AG09309 (cell line): ENCODE measurements around the gene CHRNA9.

Experiments
- DNase-seq: peaks from one replicate; pipeline ENCODE4 v3.0.0-alpha.2; 2010; ENCODE audit warnings: low read depth
- H3K4me3 ChIP-seq: 2 replicates; pipeline ENCODE4 v1.5.1; 2011; ENCODE audit warnings: mild to moderate bottlenecking, low read depth, low read length, moderate library complexity; ENCODE audit not compliant: control insufficient read depth
- TF ChIP-seq, protein P1 (sequence below): IDR thresholded peaks from 2 replicates; pipeline ENCODE4 v1.5.1; 2011; ENCODE audit warnings: mild to moderate bottlenecking, low read depth, low read length, inconsistent platforms; ENCODE audit not compliant: insufficient read depth, control insufficient read depth; ENCODE audit errors: missing control alignments

The CHRNA9 gene

GRCh38 chr4:40328383-40328782 lies 6.8 kb upstream of the CHRNA9 start:
- TF ChIP-seq, protein P1, sequence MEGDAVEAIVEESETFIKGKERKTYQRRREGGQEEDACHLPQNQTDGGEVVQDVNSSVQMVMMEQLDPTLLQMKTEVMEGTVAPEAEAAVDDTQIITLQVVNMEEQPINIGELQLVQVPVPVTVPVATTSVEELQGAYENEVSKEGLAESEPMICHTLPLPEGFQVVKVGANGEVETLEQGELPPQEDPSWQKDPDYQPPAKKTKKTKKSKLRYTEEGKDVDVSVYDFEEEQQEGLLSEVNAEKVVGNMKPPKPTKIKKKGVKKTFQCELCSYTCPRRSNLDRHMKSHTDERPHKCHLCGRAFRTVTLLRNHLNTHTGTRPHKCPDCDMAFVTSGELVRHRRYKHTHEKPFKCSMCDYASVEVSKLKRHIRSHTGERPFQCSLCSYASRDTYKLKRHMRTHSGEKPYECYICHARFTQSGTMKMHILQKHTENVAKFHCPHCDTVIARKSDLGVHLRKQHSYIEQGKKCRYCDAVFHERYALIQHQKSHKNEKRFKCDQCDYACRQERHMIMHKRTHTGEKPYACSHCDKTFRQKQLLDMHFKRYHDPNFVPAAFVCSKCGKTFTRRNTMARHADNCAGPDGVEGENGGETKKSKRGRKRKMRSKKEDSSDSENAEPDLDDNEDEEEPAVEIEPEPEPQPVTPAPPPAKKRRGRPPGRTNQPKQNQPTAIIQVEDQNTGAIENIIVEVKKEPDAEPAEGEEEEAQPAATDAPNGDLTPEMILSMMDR: no peak
- no peak for DNase-seq
- no peak overlapping the region for H3K4me3 ChIP-seq

GRCh38 chr4:40329805-40330204 lies 5.3 kb upstream of the CHRNA9 start:
- no peak for DNase-seq
- TF ChIP-seq, protein P1: no peak
- no peak overlapping the region for H3K4me3 ChIP-seq

DNA sequence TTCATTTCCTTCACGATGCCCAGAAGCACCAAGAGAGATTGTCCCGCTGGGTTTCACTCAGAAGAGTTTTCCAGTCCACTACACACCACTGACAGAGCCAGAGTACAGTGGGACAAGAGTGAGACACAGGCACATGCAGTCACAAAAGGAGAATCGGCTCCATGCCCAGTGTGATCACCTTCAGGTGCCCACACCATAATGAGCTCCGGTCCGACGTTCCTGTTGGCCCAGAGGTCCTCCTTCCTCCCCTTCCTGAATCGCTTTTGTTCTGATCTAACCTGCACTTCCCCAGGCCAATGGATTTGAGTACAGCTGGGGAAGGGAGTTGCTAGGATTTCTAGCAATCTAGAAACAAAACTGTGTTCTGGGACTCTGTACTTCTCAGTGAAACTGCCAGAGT lies 4.6 kb upstream of the CHRNA9 start:
- no peak overlapping the region for H3K4me3 ChIP-seq
- TF ChIP-seq, protein P1: no peak
- no peak for DNase-seq

DNA sequence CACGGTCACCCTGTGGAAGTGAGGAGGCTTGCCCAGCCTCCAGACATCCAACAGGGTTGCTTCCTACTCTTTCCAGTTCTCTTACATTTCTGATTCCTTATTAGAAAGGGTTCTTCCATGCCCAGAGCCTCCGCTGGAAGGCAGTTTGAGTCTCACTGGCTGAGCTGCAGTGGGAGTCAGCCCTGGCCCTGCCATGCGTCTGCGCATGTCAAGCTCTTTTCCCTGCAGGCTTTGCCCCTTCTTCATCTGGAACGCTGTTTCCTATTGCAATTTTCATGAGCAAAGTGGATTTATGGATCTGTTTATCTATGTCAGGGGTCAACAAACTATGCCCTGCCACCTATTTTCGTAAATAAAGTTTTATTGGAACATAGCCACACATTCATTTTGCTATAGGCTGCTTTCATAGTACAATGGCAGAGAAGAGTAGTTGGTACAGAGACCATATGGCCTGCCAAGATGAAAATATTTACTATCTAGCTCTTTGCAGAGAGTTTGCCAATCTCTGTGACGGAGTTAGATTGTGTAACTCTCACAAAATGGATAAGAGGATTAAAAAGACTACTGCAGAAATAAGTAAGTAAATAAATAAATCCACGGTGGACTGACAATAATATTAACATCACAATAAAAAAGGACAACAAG lies 3.9 kb upstream of the CHRNA9 start:
- DNase-seq: no peak
- TF ChIP-seq, protein P1: no peak
- H3K4me3 ChIP-seq: no peak overlapping the region

- no peak overlapping the region for H3K4me3 ChIP-seq
- DNase-seq: no peak
- TF ChIP-seq, protein P1: no peak
Observed at GRCh38 chr4:40331961-40332360, 3.2 kb upstream of the CHRNA9 start.

- no peak for DNase-seq
- TF ChIP-seq, protein P1: no peak
- no peak overlapping the region for H3K4me3 ChIP-seq
Observed at GRCh38 chr4:40333921-40334352, 1.2 kb upstream of the CHRNA9 start.
